H9 (cell line): ENCODE measurements around the gene RPRD1B. TPM values are rescaled to one million over a fixed set of nuclear protein-coding genes. Genes with fewer than 3 reads are reported as not detected.

Experiments used
- DNase-seq: peaks from one replicate; pipeline ENCODE4 v3.0.0-alpha.2; 2017
- H2AFZ ChIP-seq: one replicate; pipeline ENCODE4 v1.6.1; 2013; ENCODE audit warnings: mild to moderate bottlenecking, low read length, control low read depth, moderate library complexity
- H2AK5ac ChIP-seq: 2 replicates; pipeline ENCODE4 v1.6.1; 2013; ENCODE audit warnings: low read length, control low read depth, mixed read lengths; ENCODE audit not compliant: insufficient read length
- H2BK120ac ChIP-seq: one replicate; pipeline ENCODE4 v1.6.1; 2013; ENCODE audit warnings: low read depth, mild to moderate bottlenecking, low read length, control low read depth, inconsistent platforms; ENCODE audit not compliant: poor library complexity, severe bottlenecking
- H2BK12ac ChIP-seq: 2 replicates; pipeline ENCODE4 v1.6.1; 2013; ENCODE audit warnings: low read length, control low read depth, mixed read lengths, low read depth; ENCODE audit not compliant: insufficient read length
- H2BK15ac ChIP-seq: 2 replicates; pipeline ENCODE4 v1.6.1; 2013; ENCODE audit warnings: low read depth, low read length, control low read depth
- H2BK20ac ChIP-seq: one replicate; pipeline ENCODE4 v1.6.1; 2013; ENCODE audit warnings: low read depth, mild to moderate bottlenecking, low read length, control low read depth, inconsistent platforms; ENCODE audit not compliant: poor library complexity, severe bottlenecking
- H2BK5ac ChIP-seq: 2 replicates; pipeline ENCODE4 v1.6.1; 2013; ENCODE audit warnings: low read length, control low read depth, mixed read lengths; ENCODE audit not compliant: insufficient read length
- H3K14ac ChIP-seq: 2 replicates; pipeline ENCODE4 v1.6.1; 2013; ENCODE audit warnings: low read length, control low read depth; ENCODE audit not compliant: insufficient read depth
- H3K18ac ChIP-seq: 2 replicates; pipeline ENCODE4 v1.6.1; 2013; ENCODE audit warnings: low read depth, mild to moderate bottlenecking, mixed read lengths, low read length, control low read depth; ENCODE audit not compliant: insufficient read length
- H3K23ac ChIP-seq: 2 replicates; pipeline ENCODE4 v1.6.1; 2013; ENCODE audit warnings: low read length, control low read depth, mixed read lengths, low read depth; ENCODE audit not compliant: insufficient read length
- H3K23me2 ChIP-seq: 2 replicates; pipeline ENCODE4 v1.6.1; 2013; ENCODE audit warnings: low read depth, mild to moderate bottlenecking, mixed read lengths, low read length, control low read depth; ENCODE audit not compliant: insufficient read length, poor library complexity, severe bottlenecking
- H3K27ac ChIP-seq: 2 replicates; pipeline ENCODE4 v1.5.1; 2013; ENCODE audit warnings: low read length, control low read depth, mixed read lengths, low read depth; ENCODE audit not compliant: insufficient read length
- H3K27me3 ChIP-seq: 2 replicates; pipeline ENCODE4 v1.6.1; 2013; ENCODE audit warnings: low read length, control low read depth, inconsistent platforms; ENCODE audit not compliant: insufficient read depth
- H3K4ac ChIP-seq: 2 replicates; pipeline ENCODE4 v1.6.1; 2013; ENCODE audit warnings: low read depth, mild to moderate bottlenecking, control low read depth, inconsistent platforms, low read length, moderate library complexity
- H3K4me1 ChIP-seq: 2 replicates; pipeline ENCODE4 v1.6.1; 2013; ENCODE audit warnings: low read length, control low read depth, inconsistent platforms; ENCODE audit not compliant: insufficient read depth
- H3K4me2 ChIP-seq: 2 replicates; pipeline ENCODE4 v1.6.1; 2013; ENCODE audit warnings: low read length, control low read depth, mixed read lengths; ENCODE audit not compliant: insufficient read length, insufficient read depth
- H3K56ac ChIP-seq: 2 replicates; pipeline ENCODE4 v1.6.1; 2013; ENCODE audit warnings: low read depth, mild to moderate bottlenecking, mixed read lengths, low read length, control low read depth; ENCODE audit not compliant: insufficient read length
- H3K79me1 ChIP-seq: 2 replicates; pipeline ENCODE4 v1.6.1; 2013; ENCODE audit warnings: low read depth, mild to moderate bottlenecking, moderate library complexity, low read length, control low read depth, inconsistent platforms; ENCODE audit not compliant: insufficient read depth, poor library complexity, severe bottlenecking
- H3K79me2 ChIP-seq: 2 replicates; pipeline ENCODE4 v1.6.1; 2013; ENCODE audit warnings: low read length, control low read depth, inconsistent platforms; ENCODE audit not compliant: insufficient read depth
- H3K9ac ChIP-seq: 2 replicates; pipeline ENCODE4 v1.6.1; 2013; ENCODE audit warnings: low read length, control low read depth, mixed read lengths; ENCODE audit not compliant: insufficient read length; ENCODE audit errors: extremely low read depth
- H3K9me3 ChIP-seq: one replicate; pipeline ENCODE4 v1.6.1; 2013; ENCODE audit warnings: low read depth, low read length, inconsistent platforms; ENCODE audit not compliant: control insufficient read depth
- H3T11ph ChIP-seq: one replicate; pipeline ENCODE4 v1.6.1; 2013; ENCODE audit warnings: mild to moderate bottlenecking, low read length, control low read depth, inconsistent platforms
- H4K20me1 ChIP-seq: one replicate; pipeline ENCODE4 v1.6.1; 2013; ENCODE audit not compliant: control insufficient read depth, insufficient read length, insufficient read depth
- H4K5ac ChIP-seq: 2 replicates; pipeline ENCODE4 v1.6.1; 2013; ENCODE audit warnings: low read depth, mild to moderate bottlenecking, mixed read lengths, low read length, control low read depth; ENCODE audit not compliant: insufficient read length
- H4K8ac ChIP-seq: replicated peaks from 2 replicates; pipeline ENCODE4 v1.6.1; 2013; ENCODE audit warnings: low read length, control low read depth, mixed read lengths, low read depth; ENCODE audit not compliant: insufficient read length
- H4K91ac ChIP-seq: 2 replicates; pipeline ENCODE4 v1.6.1; 2013; ENCODE audit warnings: low read depth, mild to moderate bottlenecking, moderate library complexity, mixed read lengths, low read length, control low read depth; ENCODE audit not compliant: insufficient read length
- H3K27ac Mint-ChIP-seq, 3 experiments: 2 replicates in 2 of 3; 3 replicates in 1 of 3; pipeline ENCODE4 v1.8.0; 2020 to 2021; ENCODE audit warnings: mixed read lengths in 3 of 3, mild to moderate bottlenecking in 1 of 3, moderate library complexity in 1 of 3
- H3K27me3 Mint-ChIP-seq: 2 replicates; pipeline ENCODE4 v1.8.0; 2021; ENCODE audit warnings: low read depth, mild to moderate bottlenecking, moderate library complexity, mixed read lengths
- H3K36me3 Mint-ChIP-seq, 3 experiments: 2 replicates in 2 of 3; 3 replicates in 1 of 3; pipeline ENCODE4 v1.8.0; 2020 to 2021; ENCODE audit warnings: low read depth in 3 of 3, mixed read lengths in 3 of 3; ENCODE audit not compliant: insufficient read depth in 1 of 3
- H3K4me1 Mint-ChIP-seq, 2 experiments: 2 replicates each; pipeline ENCODE4 v1.8.0; 2020; ENCODE audit warnings: mixed read lengths in 2 of 2
- H3K4me3 Mint-ChIP-seq, 2 experiments: 2 replicates in 1 of 2; 3 replicates in 1 of 2; pipeline ENCODE4 v1.8.0; 2020 to 2021; ENCODE audit warnings: mild to moderate bottlenecking in 2 of 2, mixed read lengths in 2 of 2, moderate library complexity in 1 of 2
- H3K9me3 Mint-ChIP-seq, 2 experiments: 2 replicates in 1 of 2; 3 replicates in 1 of 2; pipeline ENCODE4 v1.8.0; 2020; ENCODE audit warnings: mild to moderate bottlenecking in 2 of 2, mixed read lengths in 2 of 2, moderate library complexity in 1 of 2
- CTCF ChIP-seq: fragments of 200-600 bp; sonication (generic); conservative IDR thresholded peaks from 3 replicates; pipeline ENCODE4 v1.8.0; 2021; ENCODE audit warnings: antibody characterized with exemption, mild to moderate bottlenecking
- WGBS: extraction: QIAGEN DNeasy Blood & Tissue Kit; methylation state at CpG from one replicate; pipeline ENCODE4 v1.1.7; 2013; ENCODE audit warnings: missing lambda C conversion rate, low lambda C conversion rate, mixed read lengths; ENCODE audit not compliant: insufficient read length; ENCODE audit errors: extremely low coverage; 5-methylcytosine and 5-hydroxymethylcytosine counted together
- total RNA-seq: library from RNA; stranded (reverse); gene quantifications from 2 replicates; pipeline ENCODE4 v1.2.1, GENCODE V29; 2021

The RPRD1B gene
- total RNA-seq, 1 experiment from 2014 or later, result 34.3 TPM

DNA sequence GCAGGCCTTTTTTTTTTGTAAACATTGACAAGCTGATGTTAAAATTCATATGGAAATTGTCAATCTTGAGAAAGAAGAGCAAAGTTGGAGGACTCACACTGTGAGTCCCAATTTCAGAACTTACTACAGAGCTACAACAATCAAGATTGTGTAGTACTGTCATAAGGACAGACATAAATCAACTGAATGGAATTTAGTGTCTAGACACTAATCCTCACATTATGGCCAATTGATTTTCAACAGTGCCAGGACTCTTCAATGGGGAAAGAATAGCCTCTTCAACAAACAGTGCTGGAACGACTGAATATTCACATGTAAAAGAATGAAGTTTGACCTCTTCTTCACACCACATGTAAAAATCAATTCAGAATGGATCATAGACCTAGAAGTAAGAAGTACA is 70.7 kb downstream of the RPRD1B start:
- H3K4ac ChIP-seq, result no peak overlapping the region
- H4K91ac ChIP-seq, result no peak overlapping the region
- H3K9me3 Mint-ChIP-seq, result peaks cover 4 to 6% of the 10 kb centered on the region in 2 experiments; a peak in 3 of 5 replicates
- no peak overlapping the region for H3K14ac ChIP-seq
- H4K5ac ChIP-seq, result no peak overlapping the region
- H3K36me3 Mint-ChIP-seq, result peaks cover 0 to 7% (median 5%) of the 10 kb centered on the region in 3 experiments; a peak in 3 of 7 replicates
- no peak overlapping the region for H2BK12ac ChIP-seq
- no peak overlapping the region for H2BK5ac ChIP-seq
- H2BK120ac ChIP-seq, result no peak overlapping the region
- no peak overlapping the region for H3K4me2 ChIP-seq
- H2BK15ac ChIP-seq, result no peak overlapping the region
- no peak overlapping the region for H3K9ac ChIP-seq
- H3K23ac ChIP-seq, result no peak overlapping the region
- H3K27me3 ChIP-seq, result no peaks in the 10 kb centered on the region
- no peaks in the 10 kb centered on the region for H3K79me2 ChIP-seq
- H2AK5ac ChIP-seq, result no peak overlapping the region
- no peaks in the 10 kb centered on the region; the same call in 1 of the 2 replicates for H3K27me3 Mint-ChIP-seq
- no CpG with 5 or more reads among the region's 1 CpG for WGBS
- no peak for TF ChIP-seq CTCF
- no peak overlapping the region for H3K18ac ChIP-seq
- no peak for DNase-seq
- H3K4me1 Mint-ChIP-seq, result no peaks in the 10 kb centered on the region
- H3K56ac ChIP-seq, result no peak overlapping the region
- no peak overlapping the region for H2BK20ac ChIP-seq
- H3K9me3 ChIP-seq, result no peaks in the 10 kb centered on the region
- no peak overlapping the region for H3T11ph ChIP-seq
- no peak overlapping the region for H3K27ac ChIP-seq
- no peak overlapping the region for H2AFZ ChIP-seq
- no peaks in the 10 kb centered on the region for H3K23me2 ChIP-seq
- no peak overlapping the region for H3K27ac Mint-ChIP-seq
- no peaks in the 10 kb centered on the region for H3K4me1 ChIP-seq
- H3K4me3 Mint-ChIP-seq, result no peak overlapping the region
- H4K8ac ChIP-seq, result no peak overlapping the region
- no peaks in the 10 kb centered on the region for H4K20me1 ChIP-seq
- H3K79me1 ChIP-seq, result no peaks in the 10 kb centered on the region
